Ectodermal cell (in vitro differentiated cells): ENCODE measurements around the gene TSGA10IP. TPM values are rescaled to one million over a fixed set of nuclear protein-coding genes. Genes with fewer than 3 reads are reported as not detected.

Source experiments
- H3K27ac ChIP-seq: 2 replicates; pipeline ENCODE4 v1.7.0; 2013; ENCODE audit warnings: mild to moderate bottlenecking, low read depth, low read length; ENCODE audit not compliant: insufficient read depth, poor library complexity, severe bottlenecking
- H3K27me3 ChIP-seq: 2 replicates; pipeline ENCODE4 v1.7.0; 2013; ENCODE audit warnings: mild to moderate bottlenecking, low read length; ENCODE audit not compliant: insufficient read depth, control insufficient read depth, poor library complexity, severe bottlenecking
- H3K36me3 ChIP-seq: one replicate; pipeline ENCODE4 v1.7.0; 2013; ENCODE audit warnings: low read length; ENCODE audit not compliant: control insufficient read depth, insufficient read depth
- H3K4me1 ChIP-seq: one replicate; pipeline ENCODE4 v1.7.0; 2013; ENCODE audit warnings: low read length; ENCODE audit not compliant: control insufficient read depth, insufficient read depth
- H3K4me3 ChIP-seq: 2 replicates; pipeline ENCODE4 v1.7.0; 2013; ENCODE audit warnings: low read depth, low read length, control low read depth; ENCODE audit not compliant: insufficient read depth
- H3K9me3 ChIP-seq: 2 replicates; pipeline ENCODE4 v1.7.0; 2013; ENCODE audit warnings: mild to moderate bottlenecking, low read length, moderate library complexity; ENCODE audit not compliant: control insufficient read depth
- WGBS, 2 experiments: methylation state at CpG; one replicate each; pipeline ENCODE4 v1.1.7; 2013; ENCODE audit warnings: missing lambda C conversion rate in 2 of 2; 5-methylcytosine and 5-hydroxymethylcytosine counted together
- polyA plus RNA-seq, 4 experiments: library from polyadenylated mRNA; stranded (reverse); fragments of 50-300 nt; gene quantifications; one replicate each; pipeline ENCODE4 v1.2.3, GENCODE V29; 2013

TSGA10IP gene
- 8.1 TPM for polyA plus RNA-seq (2013, experiment 1 of 4)
- 12.0 TPM for polyA plus RNA-seq (2013, experiment 2 of 4)
- polyA plus RNA-seq (2013, experiment 3 of 4): 7.6 TPM
- polyA plus RNA-seq (2013, experiment 4 of 4): 9.6 TPM

DNA sequence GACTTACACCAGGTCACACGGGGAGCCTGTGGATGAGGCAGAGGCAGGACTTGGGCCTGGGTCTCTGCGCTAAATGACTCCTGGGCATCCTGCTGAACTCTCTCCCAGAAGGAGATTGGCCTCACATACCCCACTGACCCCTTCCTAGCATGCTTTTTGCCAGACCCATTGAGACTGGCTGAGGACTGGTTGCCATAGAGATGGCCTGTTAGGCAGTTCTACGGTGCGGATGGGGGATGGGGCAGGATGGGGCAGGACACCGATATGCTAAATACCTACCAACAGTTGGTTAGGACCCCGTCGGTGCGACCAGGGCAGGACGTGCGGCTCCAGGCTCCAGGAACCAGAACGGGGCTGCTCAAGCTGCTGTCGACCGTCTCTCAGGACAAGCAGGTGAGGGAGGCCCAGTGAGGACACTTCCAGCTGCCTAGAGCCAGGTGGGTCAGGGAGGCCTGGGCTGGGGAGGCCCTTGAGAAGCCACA lies at the start of gene TSGA10IP:
TSS of gene TSGA10IP (plus strand) at position 51 of the 482 bp plus-strand sequence. CDS start at position 247, 196 bp downstream.
- H3K36me3 ChIP-seq: no peaks in the 10 kb centered on the region
- peak within 1 kb of the TSS; percentile 30 for H3K27ac ChIP-seq
- H3K9me3 ChIP-seq: no peaks in the 10 kb centered on the region
- H3K4me1 ChIP-seq: peaks cover 8% of the 10 kb centered on the region
- no peaks in the 10 kb centered on the region for H3K27me3 ChIP-seq
- H3K4me3 ChIP-seq: peak within 1 kb of the TSS; percentile 24
- WGBS, 2 experiments: 17 to 20% methylated on average over 13 of the region's 13 CpGs

DNA sequence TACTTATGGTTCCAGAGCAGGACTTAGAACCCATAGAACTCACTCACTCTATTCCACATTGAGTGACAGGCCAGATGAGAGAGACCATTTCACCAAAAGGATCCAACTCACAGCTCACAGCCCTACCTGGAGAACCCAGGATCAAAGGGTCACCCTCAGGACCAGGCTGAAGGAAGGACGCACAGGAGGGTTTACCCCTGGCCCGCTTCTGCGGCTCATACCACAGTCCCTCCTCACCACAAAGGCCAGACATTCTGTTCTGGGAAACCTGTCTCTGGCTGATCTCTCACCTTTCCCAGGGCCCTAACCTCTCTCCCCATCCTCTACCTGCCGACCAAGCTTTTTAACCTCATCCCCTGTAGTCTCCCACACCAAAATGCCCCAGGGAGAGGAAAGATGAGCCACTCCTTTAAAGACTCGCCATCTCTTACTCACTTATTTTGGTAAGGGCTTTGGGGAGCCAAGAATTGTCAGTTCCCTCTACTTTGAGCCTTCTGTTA lies 49.7 kb upstream of the TSGA10IP start:
- H3K4me3 ChIP-seq: no peak overlapping the region
- H3K9me3 ChIP-seq: no peaks in the 10 kb centered on the region
- 88 to 93% methylated on average over 5 of the region's 5 CpGs for WGBS, 2 experiments
- no peak overlapping the region for H3K27ac ChIP-seq
- H3K27me3 ChIP-seq: peaks cover 64% of the 10 kb centered on the region
- H3K36me3 ChIP-seq: no peaks in the 10 kb centered on the region
- H3K4me1 ChIP-seq: peaks cover 12% of the 10 kb centered on the region

GRCh38 chr11:65896034-65896999 lies 49.0 kb upstream of the TSGA10IP start:
- Histone ChIP-seq H3K9me3 (no peaks in the 10 kb centered on the region), H3K27me3 (peaks cover 68% of the 10 kb centered on the region), H3K36me3 (no peaks in the 10 kb centered on the region), H3K4me1 (peaks cover 12% of the 10 kb centered on the region), H3K4me3 (no peak overlapping the region), H3K27ac (no peak overlapping the region)
- WGBS, 2 experiments: 92 to 93% methylated on average over 14 of the region's 14 CpGs

DNA sequence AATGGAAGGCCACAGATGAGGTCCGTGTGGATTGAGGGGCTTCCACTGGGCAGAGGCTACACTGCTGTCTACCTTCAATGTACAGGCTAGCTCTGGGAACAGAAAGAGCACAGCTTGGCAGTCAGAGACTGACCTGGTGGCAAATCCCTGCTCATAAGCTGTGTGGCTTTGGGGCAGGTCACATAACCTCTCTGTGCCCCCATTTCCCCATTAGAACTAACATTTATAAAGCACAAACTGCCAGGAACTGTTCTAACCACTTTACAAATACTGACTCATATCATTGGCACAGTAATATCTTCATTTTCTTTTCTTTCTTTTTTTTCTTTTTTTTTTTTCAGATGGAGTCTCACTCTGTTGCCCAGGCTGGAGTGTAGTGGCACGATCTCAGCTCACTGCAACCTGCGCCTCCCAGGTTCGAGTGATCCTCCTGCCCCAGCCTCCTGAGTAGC lies 48.2 kb upstream of the TSGA10IP start:
- Histone ChIP-seq H3K36me3 (no peaks in the 10 kb centered on the region), H3K27ac (no peak overlapping the region), H3K9me3 (no peaks in the 10 kb centered on the region), H3K4me1 (peaks cover 5% of the 10 kb centered on the region), H3K4me3 (no peak overlapping the region), H3K27me3 (peaks cover 68% of the 10 kb centered on the region)
- WGBS, 2 experiments: 94 to 96% methylated on average over 4 of the region's 4 CpGs

DNA sequence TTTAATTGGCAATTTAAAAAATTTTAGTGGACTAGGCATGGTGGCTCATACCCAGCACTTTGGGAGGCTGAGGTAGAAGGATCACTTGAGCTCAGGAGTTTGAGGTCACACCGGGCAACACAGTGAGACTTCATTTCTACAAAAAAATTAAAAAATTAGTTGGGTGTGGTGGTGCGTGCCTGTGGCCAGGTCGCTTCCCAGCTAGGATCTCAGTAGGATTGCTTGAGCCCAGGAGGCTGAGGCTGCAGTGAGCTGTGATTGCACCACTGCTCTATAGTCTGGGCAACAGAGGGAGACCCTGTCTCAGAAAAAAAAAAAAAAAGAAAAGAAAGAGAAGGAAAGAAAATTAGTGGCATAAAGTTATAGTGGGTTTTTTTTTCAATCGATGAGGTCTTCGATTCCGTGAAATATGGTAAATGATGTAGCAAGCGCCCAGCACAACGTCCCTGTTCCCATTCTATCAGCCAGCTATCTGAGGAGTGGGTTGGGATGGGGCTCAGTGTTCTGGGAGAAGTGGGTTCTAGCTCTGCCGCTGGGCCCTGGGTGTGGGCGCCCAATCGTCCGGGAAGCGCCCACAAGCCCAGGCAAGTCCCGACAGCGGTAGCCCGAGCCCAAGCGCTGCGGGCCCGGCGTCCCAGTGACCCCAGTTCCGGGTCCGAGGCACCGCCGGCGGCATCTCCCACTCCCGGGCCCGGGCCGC lies 46.5 kb upstream of the TSGA10IP start:
- Histone ChIP-seq H3K27ac (no peak overlapping the region), H3K36me3 (no peaks in the 10 kb centered on the region), H3K4me3 (peak overlapping the region; percentile 34), H3K27me3 (peaks cover 80% of the 10 kb centered on the region), H3K9me3 (no peaks in the 10 kb centered on the region), H3K4me1 (peaks cover 5% of the 10 kb centered on the region)
- 24% methylated on average over 28 of the region's 28 CpGs for WGBS, 2 experiments

GRCh38 chr11:65899356-65900124 lies 45.7 kb upstream of the TSGA10IP start:
- H3K4me3 ChIP-seq: peak overlapping the region; percentile 34
- H3K4me1 ChIP-seq: peaks cover 5% of the 10 kb centered on the region
- peaks cover 80% of the 10 kb centered on the region for H3K27me3 ChIP-seq
- H3K36me3 ChIP-seq: no peaks in the 10 kb centered on the region
- H3K9me3 ChIP-seq: no peaks in the 10 kb centered on the region
- WGBS, 2 experiments: 2 to 3% methylated on average over 78 of the region's 78 CpGs
- no peak overlapping the region for H3K27ac ChIP-seq

DNA sequence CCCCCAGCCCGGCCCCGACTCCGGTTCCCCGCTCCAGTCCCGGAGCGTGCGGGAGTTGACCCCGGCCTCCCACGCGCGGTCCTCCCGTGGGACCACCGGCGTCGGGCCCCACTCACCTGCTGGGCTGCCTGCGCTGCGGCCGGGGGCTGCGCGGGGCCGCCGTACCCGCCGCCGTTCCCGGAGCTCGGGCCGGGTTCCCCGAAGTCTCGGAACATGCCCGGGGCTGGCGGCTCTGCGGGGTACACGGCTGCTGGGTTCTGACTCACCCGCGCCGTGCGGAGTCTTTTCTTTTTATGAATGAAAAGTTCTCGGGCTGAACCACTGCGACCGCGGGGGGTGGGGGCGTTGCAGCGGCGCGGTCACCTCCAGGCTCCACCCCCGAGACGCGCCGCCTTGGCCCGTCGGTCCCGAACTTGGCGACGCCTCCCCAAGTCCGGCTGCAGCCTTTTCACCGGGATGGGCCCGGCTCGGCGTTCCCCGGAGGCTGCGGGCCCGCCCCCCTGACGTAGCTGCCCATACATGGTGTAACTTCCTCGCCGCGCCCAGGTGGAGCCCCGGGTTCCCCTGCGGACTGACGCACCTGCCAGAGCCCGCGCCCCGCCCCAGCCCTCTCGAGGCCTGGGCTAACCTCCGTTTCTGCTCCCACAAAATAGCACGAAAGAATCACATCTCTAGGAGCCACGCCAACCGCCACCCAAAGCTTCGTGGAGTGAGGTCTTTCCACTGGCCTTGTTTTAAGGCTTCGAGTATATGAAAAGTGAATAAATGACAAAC lies 45.0 kb upstream of the TSGA10IP start, which contains the start of gene FOSL1:
TSS of gene FOSL1 (minus strand) at position 264 of the 774 bp plus-strand sequence. CDS start at position 215, 49 bp downstream.
- Histone ChIP-seq H3K27ac (no peak within 1 kb of the TSS), H3K27me3 (peaks cover 79% of the 10 kb centered on the region), H3K4me3 (peak within 1 kb of the TSS; percentile 34), H3K9me3 (no peaks in the 10 kb centered on the region), H3K4me1 (peaks cover 5% of the 10 kb centered on the region), H3K36me3 (no peaks in the 10 kb centered on the region)
- 2 to 3% methylated on average over 79 to 80 of the region's 80 CpGs for WGBS, 2 experiments

DNA sequence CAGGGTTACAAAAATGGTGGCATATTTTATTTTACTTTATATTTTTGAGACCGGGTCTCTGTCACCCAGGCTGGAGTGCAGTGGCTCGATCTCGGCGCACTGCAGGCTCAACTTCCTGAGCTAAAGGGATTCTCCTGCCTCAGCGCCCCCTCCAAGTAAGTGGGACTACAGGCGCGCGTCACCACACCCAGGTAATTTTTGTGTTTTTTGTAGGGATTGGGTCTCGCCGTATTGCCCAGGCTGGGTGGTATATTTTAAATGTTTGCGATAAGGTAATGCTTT lies 44.4 kb upstream of the TSGA10IP start:
- no peaks in the 10 kb centered on the region for H3K36me3 ChIP-seq
- H3K4me1 ChIP-seq: peaks cover 5% of the 10 kb centered on the region
- no peaks in the 10 kb centered on the region for H3K9me3 ChIP-seq
- H3K4me3 ChIP-seq: no peak overlapping the region
- no peak overlapping the region for H3K27ac ChIP-seq
- H3K27me3 ChIP-seq: peaks cover 74% of the 10 kb centered on the region
- WGBS, 2 experiments: 69 to 76% methylated on average over 8 to 11 of the region's 11 CpGs

- WGBS, 2 experiments: 9 to 10% methylated on average over 5 of the region's 5 CpGs
- no peak overlapping the region for H3K4me3 ChIP-seq
- H3K27me3 ChIP-seq: peaks cover 64% of the 10 kb centered on the region
- no peak overlapping the region for H3K27ac ChIP-seq
- no peaks in the 10 kb centered on the region for H3K9me3 ChIP-seq
- H3K36me3 ChIP-seq: no peaks in the 10 kb centered on the region
- peaks cover 5% of the 10 kb centered on the region for H3K4me1 ChIP-seq
These were observed 42.2 kb upstream of the TSGA10IP start for GRCh38 chr11:65903068-65903481.
